HepG2 (cell line): Measurements from ENCODE around the gene SLC50A1. TPM values are rescaled to one million over a fixed set of nuclear protein-coding genes. Genes with fewer than 3 reads are reported as not detected.

Source experiments
- ATAC-seq: fragments of 200-7000 bp; cut with Tn5 transposase; 3 replicates; pipeline ENCODE4 v1.9.1; 2020; ENCODE audit warnings: mild to moderate bottlenecking, moderate library complexity
- BruUV-seq: library from RNA; stranded (reverse); fragments of 400-500 nt; replicated peaks from 2 replicates; lab custom pipeline; 2021; lab: Mats Ljungman, UMichigan
- CTCF ChIA-PET: fragments of 300-600 bp; formaldehyde crosslinking; extraction: SDS; loops from one replicate; lab custom pipeline; 2021; ENCODE audit warnings: low total read pairs, inconsistent platforms, low intra/inter-chr PET ratio; lab: Yijun Ruan, JAX
- POLR2A ChIA-PET: fragments of 350-600 bp; sonication (Branson Sonifier 250); formaldehyde crosslinking; loops from one replicate; lab custom pipeline; 2020; ENCODE audit warnings: antibody characterized with exemption, inconsistent platforms; lab: Yijun Ruan, JAX
- DNase-seq: peaks from one replicate; pipeline ENCODE4 v3.0.0-alpha.2; 2015; ENCODE audit warnings: low spot score
- FAIRE-seq: peaks from 3 replicates; lab custom pipeline; 2011; peaks lifted over from hg19 to GRCh38; lab: Jason Lieb, UNC
- H2AFZ ChIP-seq: one replicate; pipeline ENCODE4 v1.6.1; 2011; ENCODE audit warnings: low read length, inconsistent platforms
- H3K27ac ChIP-seq: fragments of 300-600 bp; 3 replicates; pipeline ENCODE4 v1.8.0; 2011; ENCODE audit warnings: mixed run types, mild to moderate bottlenecking, mixed read lengths, low read length, inconsistent platforms; ENCODE audit not compliant: insufficient read depth; ENCODE audit errors: extremely low read length
- H3K27me3 ChIP-seq, 2 experiments: fragments of 200-600 bp in 1 of 2; 2 replicates in 1 of 2; 3 replicates in 1 of 2; pipeline versions ENCODE4 v1.6.0 to v1.8.0; 2011; ENCODE audit warnings: low read length in 2 of 2, mild to moderate bottlenecking in 2 of 2, moderate library complexity in 2 of 2, inconsistent platforms in 1 of 2; ENCODE audit not compliant: insufficient read depth in 2 of 2, control insufficient read depth in 1 of 2
- H3K36me3 ChIP-seq, 2 experiments: fragments of 200-600 bp in 1 of 2; replicated peaks in 1 of 2; 2 replicates in 1 of 2; 3 replicates in 1 of 2; pipeline versions ENCODE4 v1.5.1 to v1.8.0; 2011; ENCODE audit warnings: low read length in 2 of 2, inconsistent platforms in 1 of 2; ENCODE audit not compliant: insufficient read depth in 2 of 2, control insufficient read depth in 1 of 2
- H3K4me1 ChIP-seq: 2 replicates; pipeline ENCODE4 v1.5.1; 2012; ENCODE audit warnings: low read length, inconsistent platforms; ENCODE audit not compliant: insufficient read depth
- H3K4me2 ChIP-seq: 2 replicates; pipeline ENCODE4 v1.6.0; 2011; ENCODE audit warnings: low read depth, low read length, inconsistent platforms
- H3K4me3 ChIP-seq, 3 experiments: fragments of 200-600 bp in 1 of 3; sonication (generic), shearing (Covaris generic) in 1 of 3; replicated peaks in 1 of 3; 2 replicates each; pipeline ENCODE4 v1.5.1; 2011 to 2016; ENCODE audit warnings: low read length in 3 of 3, inconsistent platforms in 2 of 3, low read depth in 2 of 3, mild to moderate bottlenecking in 2 of 3, control low read depth in 1 of 3, mixed read lengths in 1 of 3; ENCODE audit not compliant: insufficient read depth in 1 of 3
- H3K79me2 ChIP-seq: one replicate; pipeline ENCODE4 v1.6.1; 2011; ENCODE audit warnings: low read length, inconsistent platforms; ENCODE audit not compliant: insufficient read depth
- H3K9ac ChIP-seq: 2 replicates; pipeline ENCODE4 v1.6.0; 2011; ENCODE audit warnings: mild to moderate bottlenecking, low read depth, low read length, inconsistent platforms; ENCODE audit not compliant: insufficient read depth
- H3K9me3 ChIP-seq: 2 replicates; pipeline ENCODE4 v1.5.1; 2012; ENCODE audit warnings: mild to moderate bottlenecking, low read length
- H4K20me1 ChIP-seq: 2 replicates; pipeline ENCODE4 v1.6.0; 2011; ENCODE audit warnings: inconsistent platforms, mild to moderate bottlenecking, low read length, moderate library complexity; ENCODE audit not compliant: insufficient read depth
- ATAD3A ChIP-seq: sonication (generic); formaldehyde crosslinking; IDR thresholded peaks from 2 replicates; pipeline ENCODE4 v1.4.0; 2020; ENCODE audit warnings: missing genetic modification reagents
- KDM4B ChIP-seq: sonication (generic); formaldehyde crosslinking; IDR thresholded peaks from 2 replicates; pipeline ENCODE4 v1.4.0; 2020; ENCODE audit warnings: missing genetic modification reagents
- WIZ ChIP-seq: sonication (generic); formaldehyde crosslinking; IDR thresholded peaks from 2 replicates; pipeline ENCODE4 v1.5.1; 2020; ENCODE audit warnings: mild to moderate bottlenecking, missing genetic modification reagents
- ZBTB8A ChIP-seq: sonication (generic); formaldehyde crosslinking; IDR thresholded peaks from 2 replicates; pipeline ENCODE4 v1.4.0; 2020; ENCODE audit warnings: mild to moderate bottlenecking, low read depth, missing genetic modification reagents, borderline replicate concordance
- ZNF383 ChIP-seq: sonication (generic); formaldehyde crosslinking; IDR thresholded peaks from 2 replicates; pipeline ENCODE4 v1.4.0; 2020; ENCODE audit warnings: missing genetic modification reagents, mild to moderate bottlenecking, borderline replicate concordance
- ZNF589 ChIP-seq: sonication (generic); formaldehyde crosslinking; conservative IDR thresholded peaks from 2 replicates; pipeline ENCODE4 v1.8.0; 2022; ENCODE audit warnings: mild to moderate bottlenecking, moderate library complexity, missing genetic modification reagents
- ZNF788 ChIP-seq: sonication (generic); formaldehyde crosslinking; IDR thresholded peaks from 2 replicates; pipeline ENCODE4 v1.5.0; 2020; ENCODE audit warnings: mild to moderate bottlenecking, missing genetic modification reagents, borderline replicate concordance
- WGBS: methylation state at CpG from one replicate; pipeline ENCODE4 v1.1.6; 2017; ENCODE audit warnings: low lambda C conversion rate; 5-methylcytosine and 5-hydroxymethylcytosine counted together
- in situ Hi-C: cut with HindIII; loops from 2 replicates; pipeline ENCODE4 v1.10.0; 2017; ENCODE audit warnings: low pct_unique_long_range_greater_than_20kb; ENCODE audit not compliant: extremely low pct_ligation_motif_present
- intact Hi-C: fragments of 100-400 bp; cut with micrococcal nuclease; formaldehyde crosslinking; loops from one replicate; pipeline ENCODE4 v1.10.0; 2022; ENCODE audit not compliant: unreplicated experiment
- polyA plus RNA-seq, 8 experiments: library from polyadenylated mRNA; depleted of rRNA in 3 of 8; stranded (reverse) in 7 of 8; unstranded in 1 of 8; fragments of >200 nt; fragmentation: Illumina TruSeq in 4 of 8; extraction: Trizol in 4 of 8; gene quantifications; 2 replicates each; pipeline versions ENCODE4 v1.2.1 to v1.2.3, GENCODE V29; 2011 to 2016; ENCODE audit warnings: low read depth in 4 of 8, missing spikeins in 1 of 8, mixed read lengths in 1 of 8; ENCODE audit not compliant: insufficient read depth in 1 of 8
- total RNA-seq, 5 experiments: library from RNA; depleted of rRNA; stranded (reverse); fragments of >200 nt; fragmentation: Illumina TruSeq; extraction: Trizol; gene quantifications; 2 replicates each; pipeline ENCODE4 v1.2.3, GENCODE V29; 2016; ENCODE audit warnings: low read depth in 1 of 5
- TF ChIP-seq, protein P1 (sequence below): sonication (generic); formaldehyde crosslinking; IDR thresholded peaks from 2 replicates; pipeline ENCODE4 v1.5.1; 2020; ENCODE audit warnings: mild to moderate bottlenecking, moderate library complexity, missing genetic modification reagents
- TF ChIP-seq, protein P2 (sequence below): sonication (generic); formaldehyde crosslinking; IDR thresholded peaks from 2 replicates; pipeline ENCODE4 v1.5.1; 2020; ENCODE audit warnings: mild to moderate bottlenecking, missing genetic modification reagents, borderline replicate concordance
- TF ChIP-seq, protein P3 (sequence below): IDR thresholded peaks from 2 replicates; pipeline ENCODE4 v1.6.1; 2016
- TF ChIP-seq, protein P4 (sequence below): sonication (generic); formaldehyde crosslinking; IDR thresholded peaks from 2 replicates; pipeline ENCODE4 v1.4.0; 2020; ENCODE audit warnings: mild to moderate bottlenecking, missing genetic modification reagents
- TF ChIP-seq, protein P5 (sequence below): sonication (generic); formaldehyde crosslinking; IDR thresholded peaks from 2 replicates; pipeline ENCODE4 v1.8.0; 2023; ENCODE audit warnings: mild to moderate bottlenecking, missing genetic modification reagents
- TF ChIP-seq, protein P6 (sequence below): sonication (generic); formaldehyde crosslinking; IDR thresholded peaks from 2 replicates; pipeline ENCODE4 v1.4.0; 2020; ENCODE audit warnings: missing genetic modification reagents

SLC50A1 gene
- total and polyA plus RNA-seq, 2 of the 13 experiments (the other 11 are each of a cell fraction or from before 2014, with no cell fraction given): 22.5 to 46.8 TPM

DNA sequence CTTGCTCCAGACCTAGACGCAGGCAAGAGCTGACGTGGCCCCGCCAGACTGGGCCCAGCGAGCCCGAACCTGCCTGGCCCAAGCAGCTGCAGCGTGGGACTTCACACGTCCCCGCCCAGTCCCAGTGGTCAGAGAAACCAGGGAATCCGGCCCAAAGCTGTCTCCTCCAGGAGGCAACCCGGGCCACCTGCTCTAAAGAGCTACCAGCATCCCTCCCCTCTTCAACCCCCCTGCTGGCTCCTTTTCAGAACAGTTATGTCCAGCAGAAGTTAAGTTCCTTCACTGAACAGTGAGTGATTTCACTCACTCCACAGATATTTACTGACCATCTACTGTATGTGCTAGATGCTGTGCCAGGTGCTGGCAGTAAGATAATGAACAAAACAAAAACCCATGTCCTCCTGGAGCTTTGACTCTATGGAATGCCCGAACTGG, 10.1 kb upstream of the SLC50A1 start (continued):
- TF ChIP-seq, protein P1, sequence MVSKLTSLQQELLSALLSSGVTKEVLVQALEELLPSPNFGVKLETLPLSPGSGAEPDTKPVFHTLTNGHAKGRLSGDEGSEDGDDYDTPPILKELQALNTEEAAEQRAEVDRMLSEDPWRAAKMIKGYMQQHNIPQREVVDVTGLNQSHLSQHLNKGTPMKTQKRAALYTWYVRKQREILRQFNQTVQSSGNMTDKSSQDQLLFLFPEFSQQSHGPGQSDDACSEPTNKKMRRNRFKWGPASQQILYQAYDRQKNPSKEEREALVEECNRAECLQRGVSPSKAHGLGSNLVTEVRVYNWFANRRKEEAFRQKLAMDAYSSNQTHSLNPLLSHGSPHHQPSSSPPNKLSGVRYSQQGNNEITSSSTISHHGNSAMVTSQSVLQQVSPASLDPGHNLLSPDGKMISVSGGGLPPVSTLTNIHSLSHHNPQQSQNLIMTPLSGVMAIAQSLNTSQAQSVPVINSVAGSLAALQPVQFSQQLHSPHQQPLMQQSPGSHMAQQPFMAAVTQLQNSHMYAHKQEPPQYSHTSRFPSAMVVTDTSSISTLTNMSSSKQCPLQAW (CRISPR knock-in tag): no peak
- no peak for TF ChIP-seq ZNF383
- TF ChIP-seq ATAD3A (CRISPR knock-in tag): no peak

DNA sequence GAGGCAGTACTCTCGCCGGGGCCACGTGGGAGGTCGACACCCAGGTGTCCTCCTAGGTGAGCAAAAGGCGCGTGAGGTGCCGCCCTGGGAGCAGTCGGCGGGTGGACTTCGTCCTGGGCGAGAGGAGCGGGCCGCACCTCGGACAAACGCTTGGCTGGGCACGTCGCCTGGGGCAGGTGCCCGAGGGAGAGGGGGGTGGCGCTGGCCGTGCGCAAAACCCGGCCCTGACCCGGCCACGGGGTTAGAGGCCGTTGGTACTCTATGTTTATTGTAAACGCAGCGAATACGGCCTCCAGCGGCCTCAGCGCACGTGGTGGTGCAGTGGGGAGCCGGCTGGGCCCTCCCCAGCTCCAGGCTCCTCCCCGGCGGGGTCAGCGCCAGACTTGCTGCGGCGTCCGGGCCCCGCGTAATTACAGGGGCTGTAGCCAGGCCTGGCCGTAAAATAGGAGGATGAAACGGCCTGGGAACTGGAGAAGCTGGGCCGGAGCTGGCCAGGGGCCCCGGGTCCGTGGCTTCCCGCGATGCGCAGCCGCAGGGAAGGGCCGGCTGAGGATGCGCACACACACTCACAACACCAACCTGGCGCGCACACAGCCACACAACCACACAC, 9.6 kb upstream of the SLC50A1 start:
- H4K20me1 ChIP-seq: peaks cover 19% of the 10 kb centered on the region
- in situ Hi-C loops: loop anchor here (5.0 kb wide), 1 partner anchor 34 kb away; no protein-coding TSS in a partner anchor
- DNase-seq (peak; percentile 88), ATAC-seq (peak; percentile 69), FAIRE-seq (peak; percentile 61)
- ChIA-PET CTCF (interaction anchor here (2.0 kb wide), 1 partner anchor 32 kb away, joined by 8 read pairs; no protein-coding TSS in a partner anchor), POLR2A (interaction anchor here (0.8 to 6.4 kb wide), 32 partner anchors 8 to 194 kb away, joined by 3 to 144 read pairs (median 5); partner anchors contain the start of genes ADAM15, CKS1B, CLK2 and DPM3)
- H3K9me3 ChIP-seq: no peaks in the 10 kb centered on the region
- intact Hi-C loops: loop anchor here (2.0 to 5.0 kb wide), 4 partner anchors 19 to 956 kb away; partner anchors contain the start of gene MEX3A
- peaks cover 42% of the 10 kb centered on the region for H3K79me2 ChIP-seq
- H3K36me3 ChIP-seq: peaks cover 1 to 12% of the 10 kb centered on the region in 2 experiments; a peak in 4 of 5 replicates
- peak overlapping the region; percentile 100 for H3K27ac ChIP-seq
- H3K27me3 ChIP-seq: no peaks in the 10 kb centered on the region; a peak in 1 of 5 replicates
- no peak overlapping the region for H2AFZ ChIP-seq
- 0% methylated on average over 6 of the region's 53 CpGs for WGBS
- peak overlapping the region; percentile 96 to 99 (median 99) for H3K4me3 ChIP-seq
- peak overlapping the region; percentile 99 for H3K9ac ChIP-seq
- H3K4me1 ChIP-seq: peaks cover 33% of the 10 kb centered on the region
- no TSS peak for BruUV-seq
- peak overlapping the region; percentile 86 for H3K4me2 ChIP-seq
- TF ChIP-seq ZNF788 (CRISPR knock-in tag) (peak; percentile 98), KDM4B (CRISPR knock-in tag) (peak; percentile 95; the same call in 1 of the 2 replicates), WIZ (CRISPR knock-in tag) (peak; percentile 44), ZNF589 (CRISPR knock-in tag) (peak; percentile 95; the same call in 1 of the 2 replicates), ZBTB8A (CRISPR knock-in tag) (peak; percentile 19; the same call in 1 of the 2 replicates)
- TF ChIP-seq, protein P2, sequence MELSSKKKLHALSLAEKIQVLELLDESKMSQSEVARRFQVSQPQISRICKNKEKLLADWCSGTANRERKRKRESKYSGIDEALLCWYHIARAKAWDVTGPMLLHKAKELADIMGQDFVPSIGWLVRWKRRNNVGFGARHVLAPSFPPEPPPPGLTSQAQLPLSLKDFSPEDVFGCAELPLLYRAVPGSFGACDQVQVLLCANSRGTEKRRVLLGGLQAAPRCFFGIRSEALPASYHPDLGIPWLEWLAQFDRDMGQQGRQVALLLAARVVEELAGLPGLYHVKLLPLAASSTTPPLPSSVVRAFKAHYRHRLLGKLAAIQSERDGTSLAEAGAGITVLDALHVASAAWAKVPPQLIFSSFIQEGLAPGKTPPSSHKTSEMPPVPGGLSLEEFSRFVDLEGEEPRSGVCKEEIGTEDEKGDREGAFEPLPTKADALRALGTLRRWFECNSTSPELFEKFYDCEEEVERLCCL (CRISPR knock-in tag): peak; percentile 38; the same call in 1 of the 2 replicates
- TF ChIP-seq, protein P3, sequence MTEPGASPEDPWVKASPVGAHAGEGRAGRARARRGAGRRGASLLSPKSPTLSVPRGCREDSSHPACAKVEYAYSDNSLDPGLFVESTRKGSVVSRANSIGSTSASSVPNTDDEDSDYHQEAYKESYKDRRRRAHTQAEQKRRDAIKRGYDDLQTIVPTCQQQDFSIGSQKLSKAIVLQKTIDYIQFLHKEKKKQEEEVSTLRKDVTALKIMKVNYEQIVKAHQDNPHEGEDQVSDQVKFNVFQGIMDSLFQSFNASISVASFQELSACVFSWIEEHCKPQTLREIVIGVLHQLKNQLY (CRISPR knock-in tag): peak; percentile 96
- TF ChIP-seq, protein P4, sequence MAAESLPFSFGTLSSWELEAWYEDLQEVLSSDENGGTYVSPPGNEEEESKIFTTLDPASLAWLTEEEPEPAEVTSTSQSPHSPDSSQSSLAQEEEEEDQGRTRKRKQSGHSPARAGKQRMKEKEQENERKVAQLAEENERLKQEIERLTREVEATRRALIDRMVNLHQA: peak; percentile 36; the same call in 1 of the 2 replicates
- TF ChIP-seq, protein P5, sequence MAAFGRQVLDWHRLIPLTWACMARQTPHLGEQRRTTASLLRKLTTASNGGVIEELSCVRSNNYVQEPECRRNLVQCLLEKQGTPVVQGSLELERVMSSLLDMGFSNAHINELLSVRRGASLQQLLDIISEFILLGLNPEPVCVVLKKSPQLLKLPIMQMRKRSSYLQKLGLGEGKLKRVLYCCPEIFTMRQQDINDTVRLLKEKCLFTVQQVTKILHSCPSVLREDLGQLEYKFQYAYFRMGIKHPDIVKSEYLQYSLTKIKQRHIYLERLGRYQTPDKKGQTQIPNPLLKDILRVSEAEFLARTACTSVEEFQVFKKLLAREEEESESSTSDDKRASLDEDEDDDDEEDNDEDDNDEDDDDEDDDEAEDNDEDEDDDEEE (CRISPR knock-in tag): no peak
- TF ChIP-seq, protein P6, sequence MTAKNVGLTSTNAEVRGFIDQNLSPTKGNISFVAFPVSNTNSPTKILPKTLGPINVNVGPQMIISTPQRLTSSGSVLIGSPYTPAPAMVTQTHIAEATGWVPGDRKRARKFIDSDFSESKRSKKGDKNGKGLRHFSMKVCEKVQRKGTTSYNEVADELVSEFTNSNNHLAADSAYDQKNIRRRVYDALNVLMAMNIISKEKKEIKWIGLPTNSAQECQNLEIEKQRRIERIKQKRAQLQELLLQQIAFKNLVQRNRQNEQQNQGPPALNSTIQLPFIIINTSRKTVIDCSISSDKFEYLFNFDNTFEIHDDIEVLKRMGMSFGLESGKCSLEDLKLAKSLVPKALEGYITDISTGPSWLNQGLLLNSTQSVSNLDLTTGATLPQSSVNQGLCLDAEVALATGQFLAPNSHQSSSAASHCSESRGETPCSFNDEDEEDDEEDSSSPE (CRISPR knock-in tag): peak; percentile 90
